GM19438 (cell line): ENCODE measurements around the gene RAB6B.

Source experiments
- ATAC-seq: cut with Tn5 transposase; IDR thresholded peaks from one replicate; pipeline ENCODE4 v1.9.1; 2021; ENCODE audit warnings: low read depth; ENCODE audit not compliant: unreplicated experiment

Gene RAB6B

GRCh38 chr3:133881939-133882825 is 13.5 kb downstream of the RAB6B start:
- no peak for ATAC-seq

GRCh38 chr3:133881492-133881891 is 14.2 kb downstream of the RAB6B start:
- no peak for ATAC-seq

- no peak for ATAC-seq
Measured at GRCh38 chr3:133880886-133881455, 14.7 kb downstream of the RAB6B start.

GRCh38 chr3:133880287-133880686 is 15.4 kb downstream of the RAB6B start:
- ATAC-seq: no peak

GRCh38 chr3:133878518-133878917 is 17.2 kb downstream of the RAB6B start:
- ATAC-seq: no peak

- no peak for ATAC-seq
Measured at GRCh38 chr3:133877221-133877620, 18.5 kb downstream of the RAB6B start.

GRCh38 chr3:133874761-133875438 is 20.8 kb downstream of the RAB6B start:
- no peak for ATAC-seq

GRCh38 chr3:133874344-133874743 is 21.3 kb downstream of the RAB6B start:
- no peak for ATAC-seq

- no peak for ATAC-seq
Measured at GRCh38 chr3:133872781-133873180, 22.9 kb downstream of the RAB6B start.

GRCh38 chr3:133872161-133872560 is 23.5 kb downstream of the RAB6B start:
- no peak for ATAC-seq

GRCh38 chr3:133871368-133872090 is 24.2 kb downstream of the RAB6B start:
- no peak for ATAC-seq

- ATAC-seq: no peak
Measured at GRCh38 chr3:133870822-133871221, 24.9 kb downstream of the RAB6B start.

- ATAC-seq: no peak
Measured at GRCh38 chr3:133869586-133869985, 26.1 kb downstream of the RAB6B start.

- ATAC-seq: no peak
Measured at GRCh38 chr3:133868758-133869475, 26.8 kb downstream of the RAB6B start.

- no peak for ATAC-seq
Measured at GRCh38 chr3:133868186-133868585, 27.5 kb downstream of the RAB6B start.

GRCh38 chr3:133866141-133866540 is 29.5 kb downstream of the RAB6B start:
- no peak for ATAC-seq

GRCh38 chr3:133865136-133865855 is 30.4 kb downstream of the RAB6B start:
- ATAC-seq: no peak

GRCh38 chr3:133864616-133865015 is 31.1 kb downstream of the RAB6B start:
- ATAC-seq: no peak

- ATAC-seq: no peak
Measured at GRCh38 chr3:133863911-133864310, 31.8 kb downstream of the RAB6B start.

- ATAC-seq: no peak
Measured at GRCh38 chr3:133862161-133862560, 33.5 kb downstream of the RAB6B start.
